Endothelial cell of umbilical vein (primary cell): ENCODE data around the gene FAM227B. TPM values are rescaled to one million over a fixed set of nuclear protein-coding genes. Genes with fewer than 3 reads are reported as not detected.

Experiments used
- BruUV-seq: library from RNA; stranded (reverse); fragments of 400-500 nt; replicated peaks from 2 replicates; lab custom pipeline; 2021; lab: Mats Ljungman, UMichigan
- CTCF ChIA-PET: fragments of 300-600, 350-600 bp; sonication (Branson Sonifier 250); formaldehyde crosslinking; loops from one replicate; lab custom pipeline; 2021; ENCODE audit warnings: antibody characterized with exemption, inconsistent platforms; lab: Charles Lee
- POLR2A ChIA-PET: fragments of 300-600, 350-600 bp; sonication (Branson Sonifier 250); formaldehyde crosslinking; loops from one replicate; lab custom pipeline; 2021; ENCODE audit warnings: antibody characterized with exemption, inconsistent platforms; lab: Charles Lee
- DNase-seq: peaks from one replicate; pipeline ENCODE4 v3.0.0-alpha.2; 2011; ENCODE audit warnings: low read depth, low spot score
- FAIRE-seq: peaks from 2 replicates; lab custom pipeline; 2011; peaks lifted over from hg19 to GRCh38; lab: Jason Lieb, UNC
- H2AFZ ChIP-seq: 2 replicates; pipeline ENCODE4 v1.6.0; 2012; ENCODE audit warnings: low read depth, low read length, control low read depth, inconsistent platforms
- H3K27ac ChIP-seq: 2 replicates; pipeline ENCODE4 v1.5.1; 2011; ENCODE audit warnings: low read depth, mild to moderate bottlenecking, control low read depth, low read length, moderate library complexity; ENCODE audit not compliant: insufficient read depth
- H3K27me3 ChIP-seq, 2 experiments: 2 replicates each; pipeline versions ENCODE4 v1.6.0 to v1.6.1; 2011; ENCODE audit warnings: low read length in 2 of 2, mixed read lengths in 1 of 2; ENCODE audit not compliant: control insufficient read depth in 2 of 2, insufficient read depth in 2 of 2
- H3K36me3 ChIP-seq, 2 experiments: 2 replicates in 1 of 2; 3 replicates in 1 of 2; pipeline ENCODE4 v1.5.1; 2011; ENCODE audit warnings: low read length in 2 of 2, mild to moderate bottlenecking in 1 of 2, moderate library complexity in 1 of 2; ENCODE audit not compliant: control insufficient read depth in 2 of 2, insufficient read depth in 2 of 2; ENCODE audit errors: extremely low read depth in 1 of 2
- H3K4me1 ChIP-seq: 3 replicates; pipeline ENCODE4 v1.5.1; 2011; ENCODE audit warnings: mild to moderate bottlenecking, low read length; ENCODE audit not compliant: control insufficient read depth, insufficient read depth; ENCODE audit errors: extremely low read depth
- H3K4me2 ChIP-seq: 2 replicates; pipeline ENCODE4 v1.6.1; 2011; ENCODE audit warnings: low read length, control low read depth, mixed read lengths; ENCODE audit not compliant: insufficient read depth
- H3K4me3 ChIP-seq, 3 experiments: fragments of 200-600 bp in 1 of 3; sonication (generic), shearing (Covaris generic) in 1 of 3; replicated peaks in 1 of 3; 2 replicates each; pipeline ENCODE4 v1.5.1; 2011 to 2016; ENCODE audit warnings: control low read depth in 3 of 3, low read length in 3 of 3, mild to moderate bottlenecking in 2 of 3, inconsistent platforms in 1 of 3, low read depth in 1 of 3, moderate library complexity in 1 of 3; ENCODE audit not compliant: insufficient read depth in 1 of 3
- H3K79me2 ChIP-seq: 2 replicates; pipeline ENCODE4 v1.6.0; 2012; ENCODE audit warnings: low read length, inconsistent platforms; ENCODE audit not compliant: control insufficient read depth, insufficient read depth
- H3K9ac ChIP-seq: replicated peaks from 2 replicates; pipeline ENCODE3; 2011; ENCODE audit warnings: low read length, control low read depth; ENCODE audit not compliant: insufficient read depth; ENCODE audit errors: extremely low read depth
- H3K9me1 ChIP-seq: replicated peaks from 3 replicates; pipeline ENCODE4 v1.6.0; 2011; ENCODE audit warnings: mild to moderate bottlenecking, low read length; ENCODE audit not compliant: control insufficient read depth, insufficient read depth; ENCODE audit errors: extremely low read depth
- H3K9me3 ChIP-seq: replicated peaks from 2 replicates; pipeline ENCODE4 v1.5.1; 2012; ENCODE audit warnings: low read length, inconsistent platforms; ENCODE audit not compliant: control insufficient read depth, insufficient read depth
- H4K20me1 ChIP-seq: replicated peaks from 2 replicates; pipeline ENCODE3; 2011; ENCODE audit warnings: mild to moderate bottlenecking, low read length; ENCODE audit not compliant: control insufficient read depth, insufficient read depth; ENCODE audit errors: extremely low read depth
- EZH2 ChIP-seq: IDR thresholded peaks from 2 replicates; pipeline ENCODE4 v1.6.1; 2012; ENCODE audit warnings: borderline replicate concordance, low read depth, mild to moderate bottlenecking, moderate library complexity, low read length, inconsistent platforms; ENCODE audit not compliant: severe bottlenecking
- FOS ChIP-seq: IDR thresholded peaks from 2 replicates; pipeline ENCODE4 v1.6.1; 2011; ENCODE audit warnings: mild to moderate bottlenecking, low read length, moderate library complexity, borderline replicate concordance; ENCODE audit not compliant: insufficient read depth
- JUN ChIP-seq: IDR thresholded peaks from 2 replicates; pipeline ENCODE4 v1.6.1; 2011; ENCODE audit warnings: borderline replicate concordance, low read depth; ENCODE audit not compliant: insufficient read length, insufficient read depth
- MYC ChIP-seq: IDR thresholded peaks from one replicate; pipeline ENCODE4 v1.6.1; 2011; ENCODE audit warnings: mild to moderate bottlenecking, low read depth, low read length
- POLR2AphosphoS5 ChIP-seq: IDR thresholded peaks from 2 replicates; pipeline ENCODE4 v1.6.1; 2012; ENCODE audit warnings: low read depth, mild to moderate bottlenecking, control low read depth, low read length, moderate library complexity; ENCODE audit not compliant: insufficient read depth
- dilution Hi-C: fragments of 300-500 bp; cut with MboI; formaldehyde crosslinking; loops from one replicate; pipeline ENCODE4 v1.15.0; 2019; ENCODE audit warnings: low sequenced_read_pairs; ENCODE audit not compliant: extremely low pct_ligation_motif_present
- intact Hi-C: fragments of 100-400 bp; cut with micrococcal nuclease; formaldehyde crosslinking; loops from one replicate; pipeline ENCODE4 v1.10.0; 2022
- polyA plus RNA-seq, 4 experiments: library from polyadenylated mRNA; depleted of rRNA in 3 of 4; stranded (reverse) in 3 of 4; unstranded in 1 of 4; fragments of >200 nt; gene quantifications; 2 replicates each; pipeline versions ENCODE4 v1.2.1 to v1.2.3, GENCODE V29; 2011 to 2012; ENCODE audit warnings: missing spikeins in 1 of 4
- total RNA-seq: library from RNA; stranded (reverse); gene quantifications from 2 replicates; pipeline ENCODE4 v1.2.3, GENCODE V29; 2021

The FAM227B gene
- total and polyA plus RNA-seq, 2 donors (not counting 3 experiments of a cell fraction or from before 2014, with no cell fraction given) = 1.5 to 1.8 TPM

GRCh38 chr15:49506341-49506740, 114.3 kb downstream of the FAM227B start:
- BruUV-seq = no TSS peak
- intact Hi-C loops (no loop called here), dilution Hi-C loops (no loop called here)
- no peaks in the 10 kb centered on the region for H3K4me1 ChIP-seq
- no peaks in the 10 kb centered on the region for H3K9me3 ChIP-seq
- no peak overlapping the region for H3K4me2 ChIP-seq
- no peak for FAIRE-seq
- no peaks in the 10 kb centered on the region for H4K20me1 ChIP-seq
- H3K79me2 ChIP-seq = no peaks in the 10 kb centered on the region
- H3K4me3 ChIP-seq = no peak overlapping the region
- TF ChIP-seq FOS (no peak), EZH2 (no peak), JUN (no peak), POLR2AphosphoS5 (no peak), MYC (no peak)
- ChIA-PET POLR2A (no interaction called here), CTCF (no interaction called here)
- DNase-seq = no peak
- H3K27ac ChIP-seq = no peak overlapping the region
- H3K9ac ChIP-seq = no peak overlapping the region
- H3K36me3 ChIP-seq = no peaks in the 10 kb centered on the region
- H3K9me1 ChIP-seq = no peaks in the 10 kb centered on the region
- no peak overlapping the region for H2AFZ ChIP-seq
- H3K27me3 ChIP-seq = no peaks in the 10 kb centered on the region

GRCh38 chr15:49501586-49501985, 119.0 kb downstream of the FAM227B start:
- no peak for DNase-seq

More at GRCh38 chr15:49501586-49501985, 119.0 kb downstream of the FAM227B start:
- no peak overlapping the region for H3K4me3 ChIP-seq
- H3K4me1 ChIP-seq = no peaks in the 10 kb centered on the region
- dilution Hi-C loops (no loop called here), intact Hi-C loops (no loop called here)
- no peaks in the 10 kb centered on the region for H3K9me3 ChIP-seq
- H3K79me2 ChIP-seq = no peaks in the 10 kb centered on the region
- ChIA-PET POLR2A (no interaction called here), CTCF (no interaction called here)
- H3K4me2 ChIP-seq = no peak overlapping the region
- no peak overlapping the region for H3K27ac ChIP-seq
- BruUV-seq = no TSS peak
- no peak for TF ChIP-seq POLR2AphosphoS5
- H3K27me3 ChIP-seq = no peaks in the 10 kb centered on the region
- H3K9me1 ChIP-seq = no peaks in the 10 kb centered on the region
- no peak overlapping the region for H2AFZ ChIP-seq
- FAIRE-seq = no peak
- no peaks in the 10 kb centered on the region for H4K20me1 ChIP-seq
- no peak overlapping the region for H3K9ac ChIP-seq
- no peaks in the 10 kb centered on the region for H3K36me3 ChIP-seq
